Spleen (tissue), 3 donors: ENCODE measurements around the gene COLEC12.
"Not testable (repeated sequence)": the region's sequence is repeated elsewhere in the genome, so short reads cannot be mapped to it uniquely, and the experiment has no call there.

Experiments used
- POLR2A ChIP-seq, 3 donors: fragments of 450-650 bp; IDR thresholded peaks; one replicate each; pipeline ENCODE4 v1.5.1; 2017; ENCODE audit warnings: antibody characterized with exemption in 3 of 3, mild to moderate bottlenecking in 1 of 3
- POLR2AphosphoS5 ChIP-seq, 3 donors: sonication (generic); formaldehyde crosslinking; IDR thresholded peaks; one replicate each; pipeline ENCODE4 v1.5.1; 2017; ENCODE audit warnings: antibody characterized with exemption in 3 of 3

- not testable (repeated sequence) for TF ChIP-seq POLR2A, POLR2AphosphoS5 (IDR thresholded peaks at IDR 0.05)
Measured at GRCh38 chr18:289970-290369, 210.5 kb downstream of the COLEC12 start.
